ENCODE data around the gene CGRRF1.

The CGRRF1 gene

GRCh38 chr14:54483073-54483745, 26.5 kb upstream of the CGRRF1 start:
- Mint-ChIP-seq H3K4me1 (peaks cover 53% of the 10 kb centered on the region), H3K9me3 (no peaks in the 10 kb centered on the region), H3K27me3 (no peaks in the 10 kb centered on the region), H3K36me3 (ENCODE audit: low read depth) (peaks cover 44% of the 10 kb centered on the region), H3K4me3 (peak overlapping the region; percentile 48), H3K27ac (peak overlapping the region; percentile 72)
- DNase-seq (no peak), ATAC-seq (peak; percentile 52)

DNA sequence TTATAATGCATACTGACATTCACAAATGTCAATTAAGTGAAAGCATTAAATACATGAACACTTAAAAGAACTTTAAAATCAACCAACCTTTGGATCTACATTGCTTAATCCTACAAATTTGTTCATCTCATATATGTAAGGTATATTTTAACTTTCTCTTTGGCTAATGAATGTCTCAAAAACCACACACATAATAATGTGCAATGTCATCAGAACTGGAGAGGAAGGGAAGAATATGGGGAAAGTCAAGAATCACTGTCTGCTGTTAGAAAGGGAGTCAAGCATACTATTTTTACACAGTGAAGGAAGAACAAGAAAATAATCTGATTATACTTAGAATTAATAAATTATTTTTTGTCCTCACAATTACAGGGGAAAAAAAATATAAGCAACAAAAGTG, 25.9 kb upstream of the CGRRF1 start:
- peak overlapping the region; percentile 57 for H3K27ac Mint-ChIP-seq
- H3K4me1 Mint-ChIP-seq: peaks cover 54% of the 10 kb centered on the region
- H3K36me3 Mint-ChIP-seq (ENCODE audit: low read depth): peaks cover 42% of the 10 kb centered on the region
- no peaks in the 10 kb centered on the region for H3K9me3 Mint-ChIP-seq
- peaks cover under 1% of the 10 kb centered on the region for H3K27me3 Mint-ChIP-seq
- DNase-seq (no peak), ATAC-seq (no peak)
- peak overlapping the region; percentile 48 for H3K4me3 Mint-ChIP-seq

- Mint-ChIP-seq H3K27ac (peak overlapping the region; percentile 69), H3K4me3 (peak overlapping the region; percentile 89), H3K4me1 (peaks cover 68% of the 10 kb centered on the region), H3K27me3 (peaks cover 4% of the 10 kb centered on the region), H3K36me3 (ENCODE audit: low read depth) (peaks cover 30% of the 10 kb centered on the region), H3K9me3 (no peaks in the 10 kb centered on the region)
- ATAC-seq (no peak), DNase-seq (no peak)
Observed at GRCh38 chr14:54486685-54487084, 23.0 kb upstream of the CGRRF1 start.

DNA sequence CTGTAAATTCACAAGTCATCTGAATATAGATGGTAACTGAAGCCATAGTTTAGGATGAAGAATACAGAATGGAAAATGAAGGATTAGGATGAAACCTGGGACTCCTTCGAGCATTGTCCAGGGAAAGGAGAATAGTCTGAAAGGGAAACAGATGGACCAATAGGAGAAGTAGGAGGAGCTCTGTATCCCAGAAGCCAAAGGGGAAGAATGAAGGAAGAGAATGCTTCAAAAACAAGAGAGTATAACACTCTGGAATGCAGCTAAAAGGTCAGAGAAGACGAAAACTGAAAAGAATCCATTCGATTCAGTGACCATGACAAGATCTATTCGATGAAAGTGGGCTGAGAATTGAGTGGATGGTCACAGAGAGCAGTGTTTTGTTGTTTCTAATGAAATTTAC, 21.9 kb upstream of the CGRRF1 start:
- H3K9me3 Mint-ChIP-seq: no peaks in the 10 kb centered on the region
- ATAC-seq (no peak), DNase-seq (no peak)
- peaks cover 22% of the 10 kb centered on the region for H3K36me3 Mint-ChIP-seq (ENCODE audit: low read depth)
- H3K27ac Mint-ChIP-seq: peak overlapping the region; percentile 92
- peaks cover 65% of the 10 kb centered on the region for H3K4me1 Mint-ChIP-seq
- H3K27me3 Mint-ChIP-seq: peaks cover 4% of the 10 kb centered on the region
- peak overlapping the region; percentile 89 for H3K4me3 Mint-ChIP-seq

DNA sequence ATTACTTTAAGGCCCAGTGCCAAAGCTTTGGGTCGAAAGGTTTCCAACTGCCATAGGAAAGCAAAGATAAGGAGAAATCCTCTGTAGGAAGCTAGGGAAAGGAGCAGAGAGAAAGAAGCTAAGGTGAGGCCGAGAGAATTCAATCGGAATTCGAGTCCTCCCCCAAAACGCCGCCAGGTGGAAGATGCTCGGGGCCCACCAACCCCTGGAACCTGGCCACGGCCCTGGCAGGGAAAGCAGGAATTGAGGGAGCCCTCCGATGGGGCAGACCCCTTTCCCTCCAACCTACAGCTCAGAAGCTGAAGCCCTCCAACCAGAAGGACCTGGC, 21.4 kb upstream of the CGRRF1 start:
- ATAC-seq: peak; percentile 30
- peaks cover 60% of the 10 kb centered on the region for H3K4me1 Mint-ChIP-seq
- H3K4me3 Mint-ChIP-seq: peak overlapping the region; percentile 89
- H3K27ac Mint-ChIP-seq: peak overlapping the region; percentile 92
- peaks cover 17% of the 10 kb centered on the region for H3K36me3 Mint-ChIP-seq (ENCODE audit: low read depth)
- DNase-seq: no peak
- no peaks in the 10 kb centered on the region for H3K9me3 Mint-ChIP-seq
- peaks cover 4% of the 10 kb centered on the region for H3K27me3 Mint-ChIP-seq

DNA sequence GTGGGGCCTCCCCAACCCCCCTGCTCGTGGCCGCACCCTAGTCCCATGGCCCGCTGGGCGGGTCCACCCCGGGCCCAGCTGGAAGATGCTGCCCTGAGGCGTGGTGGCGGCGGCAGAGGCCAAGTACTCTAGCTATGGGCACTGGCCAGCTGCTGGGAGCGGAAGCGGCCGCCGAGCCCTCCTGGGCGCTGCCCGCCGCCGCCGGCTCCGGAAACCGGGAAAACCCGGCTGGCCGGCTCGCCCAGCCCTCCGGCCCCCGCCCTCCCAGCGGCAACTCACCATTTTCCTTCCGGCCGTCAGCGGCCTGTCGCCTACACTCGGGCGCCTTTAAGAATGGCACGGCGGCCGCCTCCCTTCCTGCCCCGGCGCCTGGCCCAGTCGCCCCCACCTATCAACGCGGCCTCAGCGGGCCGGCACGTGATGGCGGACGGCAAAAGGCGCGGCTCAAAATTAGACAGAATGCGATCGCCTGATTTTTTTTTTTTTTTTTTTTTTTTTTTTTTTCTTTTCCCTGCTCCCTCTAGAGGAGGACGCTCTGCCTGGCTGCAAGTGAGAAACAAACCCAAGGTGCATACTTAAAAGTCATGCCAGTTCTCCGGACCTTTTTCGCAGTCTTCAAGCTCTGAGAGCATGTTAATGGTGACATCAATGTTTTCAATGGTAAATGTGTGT, 20.9 kb upstream of the CGRRF1 start, which contains the start of gene GMFB:
TSS of gene GMFB (minus strand) at position 335 of the 672 bp plus-strand sequence. CDS start at position 282, 53 bp downstream.
- Mint-ChIP-seq H3K4me1 (peaks cover 55% of the 10 kb centered on the region), H3K27ac (peak within 1 kb of the TSS; percentile 92), H3K9me3 (no peaks in the 10 kb centered on the region), H3K36me3 (ENCODE audit: low read depth) (peaks cover 13% of the 10 kb centered on the region), H3K4me3 (peak within 1 kb of the TSS; percentile 89), H3K27me3 (peaks cover 4% of the 10 kb centered on the region)
- DNase-seq (peak; percentile 89), ATAC-seq (peak; percentile 94)

DNA sequence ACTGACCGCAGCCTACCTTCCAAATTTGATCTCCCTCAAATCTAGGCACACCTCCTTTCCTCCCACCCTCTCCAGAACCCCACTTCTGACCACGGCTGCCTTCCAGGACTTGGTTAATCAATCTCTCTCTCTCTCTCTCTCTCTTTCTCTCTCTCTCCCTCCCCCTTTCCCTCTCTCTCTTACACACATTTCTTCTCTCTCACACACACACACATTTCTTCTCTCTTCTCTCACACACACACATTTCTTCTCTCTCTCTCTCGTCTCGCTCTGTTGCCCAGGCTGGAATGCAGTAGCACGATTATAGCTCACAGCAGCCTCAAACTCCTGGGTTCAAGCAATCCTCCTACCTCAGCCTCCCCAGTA, 20.4 kb upstream of the CGRRF1 start:
- ATAC-seq (peak; percentile 7), DNase-seq (no peak)
- Mint-ChIP-seq H3K27ac (peak overlapping the region; percentile 91), H3K4me3 (peak overlapping the region; percentile 89), H3K9me3 (no peaks in the 10 kb centered on the region), H3K36me3 (ENCODE audit: low read depth) (peaks cover 13% of the 10 kb centered on the region), H3K27me3 (peaks cover 4% of the 10 kb centered on the region), H3K4me1 (peaks cover 51% of the 10 kb centered on the region)

GRCh38 chr14:54489731-54490444, 19.8 kb upstream of the CGRRF1 start:
- ATAC-seq: no peak
- H3K27ac Mint-ChIP-seq: peak overlapping the region; percentile 91
- H3K36me3 Mint-ChIP-seq (ENCODE audit: low read depth): peaks cover 11% of the 10 kb centered on the region
- peaks cover 45% of the 10 kb centered on the region for H3K4me1 Mint-ChIP-seq
- H3K9me3 Mint-ChIP-seq: no peaks in the 10 kb centered on the region
- peaks cover 4% of the 10 kb centered on the region for H3K27me3 Mint-ChIP-seq
- no peak for DNase-seq
- H3K4me3 Mint-ChIP-seq: peak overlapping the region; percentile 89

DNA sequence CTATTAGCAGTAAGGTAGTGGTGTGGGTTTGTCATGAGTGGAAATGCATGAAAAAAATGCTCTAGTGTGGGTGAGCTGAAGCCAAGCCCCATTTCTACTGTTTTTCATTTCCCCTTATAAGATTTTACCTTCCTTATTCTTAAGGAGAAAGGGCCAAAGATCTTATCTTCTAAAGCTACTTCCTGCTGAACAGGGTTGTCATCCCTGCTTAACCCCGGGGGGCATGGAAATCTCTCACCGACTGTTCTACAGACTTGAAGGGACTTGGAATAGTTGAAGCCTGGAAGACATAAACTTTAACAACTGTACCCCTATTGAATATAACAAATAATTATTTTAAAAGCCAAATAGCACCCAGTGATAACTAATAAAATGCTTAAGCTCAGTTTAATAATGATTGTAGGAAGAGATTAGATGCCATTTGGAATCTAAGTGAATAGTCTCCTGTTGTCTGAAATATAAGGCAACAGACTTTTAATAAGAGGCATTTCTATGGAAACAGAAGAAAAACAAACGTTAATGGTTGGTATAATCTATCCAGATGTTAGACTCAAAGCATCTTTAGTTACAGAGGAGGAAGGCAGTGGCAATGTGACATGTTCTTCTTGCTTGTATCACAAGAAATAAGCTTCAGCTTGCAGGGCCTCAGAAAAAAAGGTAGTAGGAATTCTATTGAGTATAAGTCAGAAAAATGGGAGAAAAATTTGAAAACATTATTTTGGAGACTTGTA, 19.1 kb upstream of the CGRRF1 start:
- Mint-ChIP-seq H3K27ac (no peak overlapping the region), H3K36me3 (ENCODE audit: low read depth) (peaks cover 11% of the 10 kb centered on the region), H3K4me1 (peaks cover 38% of the 10 kb centered on the region), H3K9me3 (no peaks in the 10 kb centered on the region), H3K4me3 (no peak overlapping the region), H3K27me3 (peaks cover 4% of the 10 kb centered on the region)
- DNase-seq (no peak), ATAC-seq (no peak)

DNA sequence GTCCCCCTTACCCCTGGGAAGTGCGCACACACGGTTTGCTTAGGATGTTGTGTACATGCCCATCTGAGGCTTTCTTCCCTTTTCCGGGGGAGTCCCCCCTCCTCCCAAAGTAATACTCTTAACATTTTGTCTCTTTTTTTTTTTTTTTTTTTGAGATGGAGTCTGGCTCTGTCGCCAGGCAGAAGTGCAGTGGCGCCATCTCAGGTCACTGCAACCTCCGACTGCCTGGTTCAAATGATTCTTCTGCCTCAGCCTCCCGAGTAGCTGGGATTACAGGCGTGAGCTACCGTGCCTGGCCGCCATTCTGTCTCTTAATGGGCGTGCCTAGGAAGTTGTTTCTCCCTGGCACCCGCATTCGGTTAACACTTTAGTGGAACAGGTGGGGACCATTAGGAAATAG, 16.4 kb upstream of the CGRRF1 start:
- Mint-ChIP-seq H3K4me1 (peaks cover 20% of the 10 kb centered on the region), H3K27ac (no peak overlapping the region)
- no peak for DNase-seq

DNA sequence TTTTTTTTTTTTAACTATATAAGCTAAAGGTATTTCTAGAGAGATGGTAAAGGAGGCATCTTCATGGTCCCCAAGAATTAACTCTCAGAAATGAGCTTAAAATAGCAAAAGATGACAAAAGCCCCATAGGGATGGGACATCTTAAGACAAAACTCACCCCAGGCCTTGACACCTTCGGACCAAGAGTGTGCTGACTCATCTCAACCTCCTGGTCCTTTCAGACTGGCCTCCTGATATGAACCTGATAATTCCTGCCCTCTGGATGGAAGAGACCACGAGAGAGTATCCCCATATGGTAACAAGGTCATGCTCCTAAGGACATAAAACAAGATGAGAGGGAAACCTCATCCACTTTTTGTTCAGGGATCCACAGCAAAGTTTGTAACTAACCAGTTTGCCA, 12.5 kb upstream of the CGRRF1 start:
- Mint-ChIP-seq H3K36me3 (ENCODE audit: low read depth) (no peaks in the 10 kb centered on the region), H3K4me1 (peaks cover 3% of the 10 kb centered on the region), H3K4me3 (no peak overlapping the region), H3K27me3 (peaks cover 7% of the 10 kb centered on the region), H3K27ac (no peak overlapping the region), H3K9me3 (no peaks in the 10 kb centered on the region)
- no peak for DNase-seq
- ATAC-seq: no peak

More for the DNA sequence above, 16.4 kb upstream of the CGRRF1 start:
- ATAC-seq: no peak
- peaks cover 8% of the 10 kb centered on the region for H3K27me3 Mint-ChIP-seq
- no peaks in the 10 kb centered on the region for H3K9me3 Mint-ChIP-seq
- H3K36me3 Mint-ChIP-seq (ENCODE audit: low read depth): no peaks in the 10 kb centered on the region
- H3K4me3 Mint-ChIP-seq: no peak overlapping the region

DNA sequence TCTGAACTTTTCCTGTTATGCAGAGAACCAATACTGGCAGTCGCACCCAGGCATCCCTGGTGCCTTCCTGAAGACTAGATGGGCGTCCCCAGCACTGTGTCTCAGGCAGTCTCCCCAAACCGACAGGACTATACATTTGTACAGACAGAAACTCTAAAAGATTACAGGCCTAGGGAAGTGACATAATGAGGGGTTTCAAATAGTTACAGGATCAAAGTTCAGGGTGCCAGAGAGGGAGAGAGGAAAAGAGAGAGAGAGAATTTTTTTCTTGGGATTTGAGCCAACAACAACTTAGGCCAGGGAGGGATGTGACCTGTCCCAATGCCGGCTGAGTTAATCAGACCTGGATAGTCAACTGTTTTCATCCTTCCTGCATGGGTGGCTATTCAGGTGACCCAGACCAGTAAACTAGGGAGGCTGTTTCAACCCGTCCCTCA, 11.6 kb upstream of the CGRRF1 start:
- H3K4me1 Mint-ChIP-seq: peaks cover 3% of the 10 kb centered on the region
- H3K4me3 Mint-ChIP-seq: no peak overlapping the region
- H3K9me3 Mint-ChIP-seq: no peaks in the 10 kb centered on the region
- H3K27me3 Mint-ChIP-seq: peaks cover 7% of the 10 kb centered on the region
- ATAC-seq (no peak), DNase-seq (no peak)
- no peaks in the 10 kb centered on the region for H3K36me3 Mint-ChIP-seq (ENCODE audit: low read depth)
- H3K27ac Mint-ChIP-seq: no peak overlapping the region

- ATAC-seq: no peak
- Mint-ChIP-seq H3K27me3 (peaks cover 7% of the 10 kb centered on the region), H3K4me3 (no peak overlapping the region), H3K4me1 (peaks cover 3% of the 10 kb centered on the region), H3K27ac (no peak overlapping the region), H3K9me3 (no peaks in the 10 kb centered on the region), H3K36me3 (ENCODE audit: low read depth) (no peaks in the 10 kb centered on the region)
- no peak for DNase-seq
Observed at GRCh38 chr14:54498579-54498978, 11.1 kb upstream of the CGRRF1 start.

- Mint-ChIP-seq H3K4me1 (peaks cover 3% of the 10 kb centered on the region), H3K4me3 (no peak overlapping the region), H3K36me3 (ENCODE audit: low read depth) (no peaks in the 10 kb centered on the region), H3K27ac (no peak overlapping the region), H3K27me3 (peaks cover 9% of the 10 kb centered on the region), H3K9me3 (no peaks in the 10 kb centered on the region)
- ATAC-seq (no peak), DNase-seq (no peak)
Observed at GRCh38 chr14:54500744-54501143, 9.0 kb upstream of the CGRRF1 start.
